Activated T-cell treated with anti-CD3 and anti-CD28 coated beads for 1 hour (primary cell): ENCODE measurements around the gene FAM20B.
"Not testable (repeated sequence)": the region's sequence is repeated elsewhere in the genome, so short reads cannot be mapped to it uniquely, and the experiment has no call there.

Experiments used
- DNase-seq: peaks from one replicate; pipeline ENCODE4 v3.0.0-alpha.2; 2020; ENCODE audit warnings: low read depth

The FAM20B gene, protein sequence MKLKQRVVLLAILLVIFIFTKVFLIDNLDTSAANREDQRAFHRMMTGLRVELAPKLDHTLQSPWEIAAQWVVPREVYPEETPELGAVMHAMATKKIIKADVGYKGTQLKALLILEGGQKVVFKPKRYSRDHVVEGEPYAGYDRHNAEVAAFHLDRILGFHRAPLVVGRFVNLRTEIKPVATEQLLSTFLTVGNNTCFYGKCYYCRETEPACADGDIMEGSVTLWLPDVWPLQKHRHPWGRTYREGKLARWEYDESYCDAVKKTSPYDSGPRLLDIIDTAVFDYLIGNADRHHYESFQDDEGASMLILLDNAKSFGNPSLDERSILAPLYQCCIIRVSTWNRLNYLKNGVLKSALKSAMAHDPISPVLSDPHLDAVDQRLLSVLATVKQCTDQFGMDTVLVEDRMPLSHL

DNA sequence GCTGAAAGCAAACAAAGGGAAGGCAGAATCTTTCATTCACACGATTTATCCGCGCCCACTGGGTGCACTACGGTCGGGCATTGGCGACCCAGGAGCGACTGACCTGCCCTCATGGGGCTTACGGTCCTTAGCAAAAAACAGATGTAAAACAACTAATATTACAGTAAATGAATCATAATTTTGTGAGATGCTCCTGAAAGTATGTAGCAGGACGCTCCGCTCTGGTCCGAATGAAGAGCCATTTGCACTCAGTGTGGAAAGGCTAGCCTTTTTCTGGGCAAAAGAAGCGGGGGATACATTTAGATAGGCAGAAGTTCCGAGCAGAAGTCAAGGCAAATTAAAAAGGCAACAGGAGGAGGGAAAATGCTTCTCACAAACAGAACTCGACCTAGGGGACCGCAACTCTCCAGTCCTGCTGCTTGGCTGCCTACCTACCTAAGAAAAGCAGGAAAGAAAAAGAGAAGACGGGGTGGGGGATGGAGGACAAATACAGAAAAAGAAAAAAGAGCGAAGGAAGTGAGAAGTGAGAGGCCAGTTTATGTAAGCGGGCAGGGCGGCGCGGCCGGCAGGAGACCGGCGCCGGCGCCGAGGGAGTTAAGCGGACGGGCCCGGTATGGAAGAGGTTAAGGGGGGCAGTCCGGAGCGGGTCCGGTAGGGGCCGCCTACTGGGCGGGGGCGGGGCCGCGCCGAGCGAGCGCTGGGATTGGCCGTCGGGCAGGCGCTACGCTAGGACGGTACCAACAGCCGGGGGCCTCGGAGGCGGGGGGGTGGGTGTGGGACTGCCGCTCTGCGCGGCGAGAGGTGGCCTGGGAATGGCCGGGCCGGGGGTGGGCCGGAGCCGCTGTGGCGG lies at the start of gene FAM20B:
TSS of gene FAM20B (plus strand) at position 770 of the 850 bp plus-strand sequence. CDS start 17,954 bp downstream, outside the sequence.
- peak; percentile 84 for DNase-seq

DNA sequence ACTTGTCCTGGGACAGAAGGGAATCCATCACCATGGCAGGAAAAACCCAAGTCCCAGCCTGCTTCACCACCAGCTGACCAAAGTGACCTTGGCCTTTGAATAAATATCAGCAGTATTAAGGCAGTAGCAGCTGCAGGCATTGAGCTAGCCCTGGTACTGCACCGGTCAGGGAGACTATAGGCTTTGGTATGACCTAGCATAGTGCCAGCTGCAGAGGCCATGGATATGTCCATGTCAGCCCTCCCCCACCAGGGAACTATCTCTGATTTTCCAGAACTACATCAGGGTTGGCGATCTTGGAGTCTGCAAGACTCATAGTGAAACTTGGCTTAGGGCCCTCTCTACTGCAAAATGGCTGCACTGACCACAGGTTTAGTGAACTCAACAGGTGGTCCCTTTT lies 49.2 kb upstream of the FAM20B start:
- no peak for DNase-seq

DNA sequence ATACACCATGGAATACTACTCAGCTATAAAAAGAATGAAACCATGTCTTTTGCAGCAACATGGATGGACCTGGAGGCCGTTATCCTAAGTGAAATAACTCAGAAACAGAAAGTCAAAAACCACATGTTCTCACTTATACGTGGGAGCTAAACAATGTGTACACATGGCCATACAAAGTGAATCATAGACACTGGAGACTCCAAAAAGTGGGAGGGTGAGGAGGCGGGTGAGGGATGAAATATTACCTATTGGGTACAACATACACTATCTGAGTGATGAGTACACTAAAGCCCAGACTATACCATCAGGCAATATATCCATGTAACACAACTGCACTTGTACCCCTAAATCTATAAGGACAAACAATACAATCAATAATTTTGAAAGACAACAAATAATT lies 39.5 kb upstream of the FAM20B start:
- no peak for DNase-seq

DNA sequence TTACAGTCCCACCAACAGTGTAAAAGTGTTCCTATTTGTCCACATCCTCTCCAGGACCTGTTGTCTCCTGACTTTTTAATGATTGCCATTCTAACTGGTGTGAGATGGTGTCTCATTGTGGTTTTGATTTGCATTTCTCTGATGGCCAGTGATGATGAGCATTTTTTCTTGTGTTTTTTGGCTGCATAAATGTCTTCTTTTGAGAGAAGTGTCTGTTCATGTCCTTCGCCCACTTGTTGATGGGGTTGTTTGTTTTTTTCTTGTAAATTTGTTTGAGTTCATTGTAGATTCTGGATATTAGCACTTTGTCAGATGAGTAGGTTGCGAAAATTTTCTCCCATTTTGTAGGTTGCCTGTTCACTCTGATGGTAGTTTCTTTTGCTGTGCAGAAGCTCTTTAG lies 37.5 kb upstream of the FAM20B start:
- not testable (repeated sequence) for DNase-seq

DNA sequence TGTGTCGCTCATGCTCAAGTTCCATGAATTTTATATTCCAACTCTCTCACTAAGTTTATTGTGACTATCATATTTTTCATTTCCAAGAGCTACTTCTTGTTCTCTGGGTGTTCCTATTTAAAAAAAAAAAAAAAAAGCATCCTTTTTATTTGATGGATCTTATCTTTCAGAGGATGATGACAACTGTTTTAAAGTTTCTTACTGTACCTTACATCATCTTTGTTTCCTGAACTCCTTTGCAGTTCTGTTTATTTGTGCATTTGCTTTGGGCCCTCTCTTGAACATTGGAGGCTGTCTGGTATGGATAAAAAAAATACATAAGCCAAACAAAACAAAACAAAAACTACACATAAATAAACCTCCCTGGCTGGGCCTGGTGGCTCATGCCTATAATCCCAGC lies 32.1 kb upstream of the FAM20B start:
- no peak for DNase-seq

DNA sequence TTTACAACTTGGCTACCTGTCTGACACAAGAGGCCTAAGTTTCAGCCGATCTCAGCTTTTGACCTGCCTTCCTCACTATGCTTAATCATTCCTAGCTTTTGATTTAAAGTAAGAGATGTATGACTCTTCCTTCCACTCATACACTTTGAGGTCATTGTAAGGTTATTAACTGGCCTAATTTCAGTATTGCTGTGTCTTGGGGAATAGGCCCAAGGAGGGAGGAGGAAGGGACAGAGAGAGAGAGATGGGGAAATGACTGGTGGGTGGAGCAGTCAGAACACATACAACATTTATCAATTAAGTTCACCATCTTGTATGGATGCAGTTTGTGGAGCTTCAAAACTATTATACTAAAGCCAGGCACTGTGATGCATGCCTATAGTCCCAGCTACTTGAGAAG lies 28.3 kb upstream of the FAM20B start:
- DNase-seq = no peak

DNA sequence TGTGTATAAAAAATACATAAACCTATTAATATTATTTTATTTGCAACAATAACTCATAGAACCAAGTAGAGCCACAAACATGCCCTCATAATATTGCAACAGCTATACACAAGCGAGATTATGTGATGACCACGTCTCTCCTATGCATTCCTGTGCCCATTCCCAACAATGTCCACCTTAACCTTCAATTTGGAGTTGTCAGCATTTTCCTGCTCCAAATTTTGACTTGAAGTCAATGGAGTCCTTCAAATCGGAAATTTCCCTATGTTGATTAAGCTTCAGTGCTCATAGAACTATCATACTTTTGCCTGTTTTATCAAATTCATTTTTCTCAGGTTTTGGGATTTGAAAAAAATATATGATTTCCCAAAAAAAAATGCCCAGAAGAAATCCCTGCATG lies 27.4 kb upstream of the FAM20B start:
- no peak for DNase-seq

DNA sequence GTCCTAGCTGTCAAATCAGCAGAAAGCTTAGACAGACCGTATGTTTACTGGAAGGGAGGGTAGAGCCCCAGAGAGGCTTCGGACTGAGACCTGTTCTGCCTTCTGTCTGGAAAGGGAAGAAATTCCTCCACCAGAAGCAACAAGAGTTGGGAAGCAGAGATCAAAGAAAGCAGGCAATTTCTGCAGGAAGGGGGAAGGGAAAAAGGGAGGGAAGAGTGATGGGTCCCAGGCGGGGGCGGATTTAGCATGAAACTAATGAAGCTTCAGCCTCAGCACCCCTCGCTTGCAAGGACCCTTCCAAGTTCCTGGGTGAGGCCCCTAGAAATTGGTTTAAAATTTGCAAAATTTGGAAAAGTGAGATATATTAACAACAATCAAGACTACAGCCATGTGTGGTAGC lies 26.6 kb upstream of the FAM20B start:
- no peak for DNase-seq

DNA sequence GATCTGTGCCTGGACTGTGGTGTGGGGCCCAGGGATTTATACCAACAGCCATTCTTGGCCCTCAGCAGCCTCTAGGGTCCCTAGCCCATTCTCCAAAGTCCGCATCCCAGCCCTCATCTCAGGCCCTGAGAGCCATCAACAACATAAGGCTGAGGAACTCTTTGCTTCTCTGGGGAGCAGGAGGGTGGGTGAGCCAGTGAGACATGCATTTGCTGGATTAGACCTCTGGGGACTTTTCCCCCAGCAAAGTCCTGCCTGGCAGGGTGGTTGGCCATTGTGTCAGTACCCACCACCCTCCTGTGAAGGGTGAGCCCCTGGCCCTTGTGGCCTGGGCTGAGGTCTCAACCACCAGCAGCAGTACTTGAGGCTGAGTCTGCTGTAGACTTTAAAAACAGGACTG lies 24.2 kb upstream of the FAM20B start:
- DNase-seq = no peak

DNA sequence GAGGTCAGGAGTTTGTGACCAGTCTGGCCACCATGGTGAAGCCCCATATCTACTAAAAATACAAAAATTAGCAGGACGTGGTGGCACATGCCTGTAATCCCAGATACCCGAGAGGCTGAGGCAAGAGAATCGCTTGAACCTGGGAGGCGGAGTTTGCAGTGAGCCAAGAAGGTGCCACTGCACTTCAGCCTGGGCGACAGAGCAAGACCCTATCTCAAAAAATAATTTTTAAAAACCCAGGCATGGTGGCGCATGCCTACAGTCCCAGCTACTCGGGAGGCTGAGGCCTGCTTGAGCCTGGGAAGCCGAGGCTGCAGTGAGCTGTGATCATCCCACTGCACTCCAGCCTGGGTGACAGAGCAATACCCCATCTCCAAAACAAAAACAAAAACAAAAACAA lies 23.6 kb upstream of the FAM20B start:
- not testable (repeated sequence) for DNase-seq

DNA sequence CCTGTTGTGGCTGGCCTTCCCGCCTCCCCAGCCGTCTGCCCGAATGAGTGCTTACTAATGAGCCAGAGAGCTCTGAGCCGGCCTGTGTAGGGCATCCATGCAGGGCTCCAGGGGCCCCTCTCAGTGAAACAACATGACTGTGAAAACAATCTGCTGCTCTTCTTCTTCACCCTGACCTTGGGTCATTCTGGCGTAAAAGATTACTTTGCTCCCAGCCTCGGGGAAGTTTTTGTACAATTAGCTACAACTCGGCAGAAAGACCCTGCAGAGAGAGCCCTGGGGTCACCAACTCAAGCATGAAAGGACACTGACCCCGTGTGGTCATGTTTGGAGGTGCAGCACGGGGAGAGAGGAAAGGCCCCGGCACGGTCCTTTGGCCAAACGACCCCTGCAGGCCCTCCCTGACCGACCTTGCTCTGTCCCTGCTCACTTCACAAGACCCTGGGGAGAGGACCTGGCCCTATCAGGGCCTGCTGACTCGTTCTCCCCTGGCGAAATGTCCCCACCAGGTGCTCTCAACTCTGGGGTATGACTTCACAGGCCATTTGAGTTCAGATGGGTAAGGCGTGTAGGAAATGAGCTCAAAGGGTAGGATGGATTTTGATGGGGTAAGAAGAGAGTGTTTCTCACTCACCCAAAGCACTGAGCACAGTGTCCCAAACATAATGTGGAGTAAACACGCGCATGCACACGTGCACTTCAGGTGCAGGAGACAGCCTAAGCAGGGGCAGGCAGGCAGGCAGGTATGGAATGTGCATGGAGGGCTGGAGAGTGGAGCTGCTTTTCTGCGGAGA lies 22.9 kb upstream of the FAM20B start:
- peak; percentile 65 for DNase-seq

DNA sequence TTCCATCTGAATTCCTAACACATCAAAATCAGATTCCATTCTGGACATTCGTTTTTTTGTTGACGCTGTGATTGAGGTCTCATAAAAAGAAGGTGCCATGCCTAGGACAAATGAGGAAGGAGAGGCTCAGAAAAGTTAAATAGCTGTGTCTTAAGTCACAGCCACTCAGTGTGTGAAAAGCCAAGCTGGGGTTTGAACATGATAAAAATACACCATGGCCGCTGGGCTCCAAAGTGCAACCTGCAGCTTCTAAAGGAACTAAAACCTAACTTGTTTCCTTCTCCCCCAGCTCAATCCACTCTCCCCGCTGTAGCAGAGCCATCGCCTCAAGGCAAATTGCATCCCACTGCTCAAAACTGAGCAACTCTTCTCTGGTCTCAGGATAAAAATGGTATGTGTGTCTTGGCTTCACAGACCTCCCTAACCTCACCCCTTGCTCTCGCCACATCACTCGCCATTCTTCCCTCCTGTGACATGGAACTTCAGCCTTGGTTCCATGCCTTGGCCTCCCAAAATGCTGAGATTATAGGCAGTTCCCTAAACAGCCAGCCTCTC lies 22.1 kb upstream of the FAM20B start:
- no peak for DNase-seq

DNA sequence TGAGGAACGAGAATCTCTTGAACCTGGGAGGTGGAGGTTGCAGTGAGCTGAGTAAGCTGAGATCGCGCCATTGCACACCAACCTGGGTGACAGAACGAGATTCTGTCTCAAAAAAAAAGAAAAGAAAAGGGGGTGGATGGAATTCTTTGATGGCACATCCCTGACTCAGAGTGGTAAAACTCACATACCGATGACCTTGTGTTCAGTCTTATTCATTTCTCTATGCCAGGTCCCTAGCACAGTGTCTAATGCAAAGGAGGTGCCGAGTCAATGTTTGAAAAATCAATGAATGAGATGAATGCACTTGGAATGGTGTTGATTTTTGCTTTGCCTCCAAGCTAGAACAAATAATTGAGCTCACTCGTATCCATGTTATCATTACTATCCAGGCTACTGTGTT lies 18.5 kb upstream of the FAM20B start:
- no peak for DNase-seq

DNA sequence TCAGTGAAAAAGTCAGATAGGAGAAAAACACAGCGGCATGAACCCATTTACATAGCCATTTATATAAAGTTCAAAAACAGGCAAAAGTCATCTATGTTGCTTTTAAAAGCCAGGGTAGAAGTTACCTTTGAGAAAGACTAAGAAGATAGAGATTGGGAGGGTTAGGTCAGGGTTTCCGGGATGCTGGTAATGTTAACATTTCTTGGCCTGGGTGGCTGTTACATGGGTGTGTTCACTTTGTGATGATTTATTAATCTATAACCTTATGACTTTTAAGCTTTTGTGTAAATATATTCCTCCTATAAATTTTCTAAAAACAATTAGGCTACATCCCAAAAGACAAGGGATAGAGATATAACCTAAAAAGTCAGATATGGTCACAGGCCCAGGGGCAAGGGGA lies 15.0 kb upstream of the FAM20B start:
- no peak for DNase-seq

DNA sequence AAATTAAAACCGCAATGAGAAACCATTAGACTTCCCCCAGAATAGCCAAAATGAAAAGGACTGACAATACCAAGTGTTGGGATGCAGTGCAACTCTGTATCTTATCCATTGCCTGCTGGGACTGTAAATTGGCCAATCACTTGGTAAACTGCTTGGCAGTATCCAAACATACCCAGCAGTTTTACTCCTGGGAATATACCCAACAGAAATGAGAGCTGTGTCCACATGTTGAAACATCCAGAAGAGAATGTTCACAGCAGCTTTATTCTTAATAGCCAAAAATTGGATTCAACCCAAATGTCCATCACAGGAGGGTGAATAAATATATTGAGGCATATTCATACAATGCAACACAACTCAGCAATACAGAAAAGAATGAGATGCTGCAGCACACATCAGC lies 13.7 kb upstream of the FAM20B start:
- DNase-seq = no peak

DNA sequence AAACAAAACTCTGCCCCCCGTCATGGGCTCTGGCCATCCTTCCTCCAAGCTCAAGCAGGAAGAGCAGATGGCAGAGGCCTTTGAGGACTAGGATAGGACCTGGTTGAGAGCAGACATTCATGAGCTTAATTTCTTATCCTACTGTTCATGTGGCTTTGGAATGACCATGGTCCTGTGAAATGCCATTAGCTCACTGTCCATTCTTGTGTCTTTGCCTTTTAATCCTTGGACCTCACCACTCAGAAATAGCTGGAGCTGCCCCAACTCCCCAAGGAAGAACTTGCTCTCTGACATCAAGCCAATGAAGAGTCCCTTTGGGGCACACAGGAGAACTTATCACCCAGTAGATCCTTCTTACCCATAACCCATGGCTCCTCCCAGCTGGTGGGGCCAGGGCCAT lies 11.6 kb upstream of the FAM20B start:
- DNase-seq = no peak

DNA sequence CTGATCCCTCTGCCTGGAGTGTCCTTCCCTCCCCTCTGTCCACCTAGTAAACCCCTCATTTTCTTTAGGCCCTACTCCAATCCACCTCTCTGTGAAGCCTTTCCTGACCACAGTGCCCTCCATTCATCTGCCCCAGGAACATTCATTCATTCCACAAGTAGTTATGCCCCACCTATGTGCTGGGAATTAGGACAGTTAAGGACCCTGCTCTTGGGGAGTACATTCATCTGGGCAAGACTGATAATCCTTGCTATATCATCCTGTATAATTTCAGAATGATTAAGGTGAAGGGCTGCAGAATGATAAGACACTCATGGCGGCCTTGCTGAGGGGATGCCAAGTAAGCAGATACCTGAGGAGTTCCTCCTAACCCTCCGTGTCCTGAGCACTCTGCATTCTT lies 10.3 kb upstream of the FAM20B start:
- DNase-seq = no peak

DNA sequence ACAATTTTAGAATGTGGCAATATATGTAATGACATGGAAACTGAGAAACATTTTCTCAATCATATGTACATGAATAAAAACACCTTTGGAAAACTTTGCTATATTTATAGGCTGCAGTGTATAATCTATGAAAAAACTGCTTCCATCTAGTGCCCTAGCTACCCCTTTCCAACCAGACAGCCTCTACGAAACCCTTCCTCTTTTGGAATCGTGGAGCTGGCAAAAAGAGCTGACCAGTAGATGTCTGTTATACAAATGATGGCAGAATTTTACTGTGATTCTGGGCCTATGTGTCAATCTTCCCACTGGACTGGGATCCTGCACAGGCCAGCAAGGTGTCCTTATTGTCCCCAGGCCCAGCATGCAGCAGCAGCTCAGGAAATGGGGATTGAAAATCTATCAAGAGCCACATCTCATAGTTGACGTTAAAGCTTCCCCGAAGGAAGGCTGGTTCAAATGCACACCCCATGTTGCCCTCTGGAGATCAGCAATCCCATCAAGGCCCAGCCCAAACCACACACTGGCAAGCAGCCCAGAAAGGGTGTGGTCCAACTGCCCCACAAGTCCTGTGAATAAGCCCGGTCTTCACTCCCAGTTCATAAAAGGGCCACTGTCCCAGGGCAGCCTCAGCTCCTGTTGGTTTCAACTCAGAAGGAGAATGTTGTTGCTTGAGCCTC lies 8.8 kb upstream of the FAM20B start:
- DNase-seq = no peak

DNA sequence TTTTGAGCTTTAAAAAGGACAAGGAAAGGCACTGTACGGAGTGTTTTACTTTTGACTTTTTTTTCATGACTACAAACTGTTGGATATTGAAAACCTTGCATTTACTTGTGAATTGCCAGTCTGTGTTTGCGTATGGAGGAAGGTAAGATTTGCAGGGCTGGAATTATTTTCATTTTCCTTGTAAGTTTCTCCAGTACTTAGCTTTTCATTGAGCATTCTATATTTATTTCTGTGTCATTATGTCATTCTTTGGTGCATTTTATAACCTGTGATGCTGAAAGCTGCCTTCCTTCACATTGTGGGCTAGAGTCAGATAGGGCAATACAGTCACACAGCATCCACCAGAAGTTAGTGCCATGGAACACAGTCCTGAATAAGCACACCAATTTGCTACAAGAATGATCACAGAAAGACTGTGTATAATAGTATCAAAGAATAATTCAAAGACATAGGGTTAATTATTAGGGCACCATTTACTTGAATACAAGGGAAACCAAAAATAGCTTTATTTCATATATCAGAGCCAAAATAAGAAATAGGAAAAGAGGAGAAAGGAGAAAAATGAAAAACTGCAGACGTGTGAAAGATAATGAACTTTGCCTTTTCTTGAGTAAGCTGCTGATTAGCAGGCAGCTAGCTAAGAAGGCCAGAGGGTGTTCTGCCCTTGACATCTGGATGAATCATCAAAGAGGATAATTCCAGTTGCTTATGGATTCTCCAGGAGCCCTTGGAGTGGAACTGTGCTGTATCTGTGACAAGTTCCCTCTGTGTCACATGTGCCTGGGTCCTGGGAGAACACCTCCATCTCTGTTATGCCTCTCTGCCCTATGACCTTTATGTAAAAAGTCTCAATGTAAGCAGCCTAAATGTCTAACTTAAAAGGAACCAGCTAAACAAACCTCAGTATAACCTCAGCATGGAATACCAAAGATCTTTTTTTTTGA lies 8.0 kb upstream of the FAM20B start:
- DNase-seq = no peak

DNA sequence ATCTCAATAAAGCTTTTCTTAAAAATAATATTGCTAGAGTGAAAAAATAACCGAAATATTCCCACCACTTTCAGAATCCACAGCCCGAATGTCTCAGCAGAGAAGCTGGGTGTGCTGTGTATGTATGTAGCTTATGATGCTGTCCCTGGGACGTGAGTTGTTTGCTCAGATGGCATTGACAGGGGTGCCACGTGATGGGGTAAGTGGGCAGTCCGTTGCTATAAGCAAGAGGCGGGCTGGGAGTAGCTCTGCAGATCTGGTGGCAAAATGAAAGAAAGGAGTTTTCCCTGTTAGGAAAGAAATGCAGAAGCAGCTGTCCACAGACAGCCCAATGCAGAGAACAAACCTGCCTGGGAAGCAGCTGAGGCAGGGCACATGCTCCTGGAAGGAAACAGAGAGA lies 3.8 kb upstream of the FAM20B start:
- no peak for DNase-seq
